NB4 (cell line): ENCODE data around the gene PHOX2A.
A peak's percentile ranks its signal among the peaks of the same experiment; 100 is the strongest.

ENCODE experiments used
- DNase-seq: peaks from one replicate; pipeline ENCODE4 v3.0.0; 2010; ENCODE audit warnings: low read depth
- H3K4me3 ChIP-seq: one replicate; pipeline ENCODE4 v1.5.1; 2011; ENCODE audit warnings: mild to moderate bottlenecking, low read depth, low read length, moderate library complexity
- CTCF ChIP-seq: IDR thresholded peaks from one replicate; pipeline ENCODE4 v1.5.1; 2012; ENCODE audit warnings: low read depth, low read length
- MAX ChIP-seq: IDR thresholded peaks from 2 replicates; pipeline ENCODE4 v1.6.1; 2011; ENCODE audit warnings: low read depth, low read length
- MYC ChIP-seq: IDR thresholded peaks from 2 replicates; pipeline ENCODE4 v1.6.1; 2011; ENCODE audit warnings: low read depth, low read length
- POLR2A ChIP-seq: IDR thresholded peaks from 2 replicates; pipeline ENCODE4 v1.6.1; 2011; ENCODE audit warnings: mild to moderate bottlenecking; ENCODE audit not compliant: insufficient read length; ENCODE audit errors: extremely low read depth

Gene PHOX2A

GRCh38 chr11:72263361-72263760, 19.4 kb upstream of the PHOX2A start:
- peak; percentile 62 for DNase-seq
- no peak overlapping the region for H3K4me3 ChIP-seq
- TF ChIP-seq MYC (no peak), MAX (no peak), CTCF (no peak), POLR2A (no peak)

GRCh38 chr11:72260574-72260973, 16.6 kb upstream of the PHOX2A start:
- DNase-seq: no peak
- no peak for TF ChIP-seq MYC
- no peak for TF ChIP-seq MAX
- no peak for TF ChIP-seq CTCF
- no peak for TF ChIP-seq POLR2A
- no peak overlapping the region for H3K4me3 ChIP-seq

- TF ChIP-seq MYC (no peak), POLR2A (no peak), MAX (no peak), CTCF (no peak)
- no peak for DNase-seq
- no peak overlapping the region for H3K4me3 ChIP-seq
Measured at GRCh38 chr11:72259490-72259889, 15.5 kb upstream of the PHOX2A start.

- TF ChIP-seq CTCF (no peak), POLR2A (no peak), MYC (no peak), MAX (no peak)
- no peak for DNase-seq
Measured at GRCh38 chr11:72257570-72257969, 13.6 kb upstream of the PHOX2A start.

GRCh38 chr11:72254299-72254993, 10.5 kb upstream of the PHOX2A start:
- TF ChIP-seq CTCF (no peak), MAX (no peak), MYC (no peak), POLR2A (no peak)
- no peak for DNase-seq
- no peak overlapping the region for H3K4me3 ChIP-seq

More at GRCh38 chr11:72257570-72257969, 13.6 kb upstream of the PHOX2A start:
- H3K4me3 ChIP-seq: no peak overlapping the region

- H3K4me3 ChIP-seq: no peak overlapping the region
- TF ChIP-seq POLR2A (no peak), MYC (no peak), MAX (no peak), CTCF (no peak)
- no peak for DNase-seq
Measured at GRCh38 chr11:72253392-72253791, 9.4 kb upstream of the PHOX2A start.
